Prostate gland (tissue), 2 donors: ENCODE measurements around the gene INTS2.
"Not testable (repeated sequence)": the region's sequence is repeated elsewhere in the genome, so short reads cannot be mapped to it uniquely, and the experiment has no call there.

Source experiments
- POLR2A ChIP-seq: fragments of 450-650 bp; IDR thresholded peaks from one replicate; pipeline ENCODE4 v1.6.1; 2016; ENCODE audit warnings: antibody characterized with exemption, mild to moderate bottlenecking
- TF ChIP-seq, protein P1 (sequence below), 4 experiments: fragments of 200-600 bp in 2 of 4; fragments of 450-650 bp in 2 of 4; sonication (generic) in 2 of 4; IDR thresholded peaks; 1 replicate in 3 of 4; 2 replicates in 1 of 4; pipeline ENCODE4 v1.5.1; 2016 to 2019; ENCODE audit warnings: antibody characterized with exemption in 4 of 4, mild to moderate bottlenecking in 2 of 4, moderate library complexity in 2 of 4

DNA sequence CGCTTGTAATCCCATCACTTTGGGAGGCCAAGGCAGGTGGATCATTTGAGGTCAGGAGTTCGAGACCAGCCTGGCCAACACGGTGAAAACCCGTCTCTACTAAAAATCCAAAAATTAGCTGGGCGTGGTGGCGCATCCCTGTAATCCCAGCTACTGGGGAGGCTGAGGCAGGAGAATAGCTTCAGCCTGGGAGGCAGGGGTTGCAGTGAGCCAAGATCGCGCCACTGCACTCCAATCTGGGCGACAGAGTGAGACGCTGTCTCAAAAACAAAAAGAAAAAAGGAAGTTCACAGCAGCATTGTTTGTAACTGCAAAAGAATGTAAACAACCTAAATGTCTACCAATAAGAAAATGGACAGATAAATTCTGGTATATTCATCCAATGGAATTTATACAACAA lies 67.4 kb downstream of the INTS2 start:
- TF ChIP-seq, protein P1, sequence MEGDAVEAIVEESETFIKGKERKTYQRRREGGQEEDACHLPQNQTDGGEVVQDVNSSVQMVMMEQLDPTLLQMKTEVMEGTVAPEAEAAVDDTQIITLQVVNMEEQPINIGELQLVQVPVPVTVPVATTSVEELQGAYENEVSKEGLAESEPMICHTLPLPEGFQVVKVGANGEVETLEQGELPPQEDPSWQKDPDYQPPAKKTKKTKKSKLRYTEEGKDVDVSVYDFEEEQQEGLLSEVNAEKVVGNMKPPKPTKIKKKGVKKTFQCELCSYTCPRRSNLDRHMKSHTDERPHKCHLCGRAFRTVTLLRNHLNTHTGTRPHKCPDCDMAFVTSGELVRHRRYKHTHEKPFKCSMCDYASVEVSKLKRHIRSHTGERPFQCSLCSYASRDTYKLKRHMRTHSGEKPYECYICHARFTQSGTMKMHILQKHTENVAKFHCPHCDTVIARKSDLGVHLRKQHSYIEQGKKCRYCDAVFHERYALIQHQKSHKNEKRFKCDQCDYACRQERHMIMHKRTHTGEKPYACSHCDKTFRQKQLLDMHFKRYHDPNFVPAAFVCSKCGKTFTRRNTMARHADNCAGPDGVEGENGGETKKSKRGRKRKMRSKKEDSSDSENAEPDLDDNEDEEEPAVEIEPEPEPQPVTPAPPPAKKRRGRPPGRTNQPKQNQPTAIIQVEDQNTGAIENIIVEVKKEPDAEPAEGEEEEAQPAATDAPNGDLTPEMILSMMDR (IDR thresholded peaks at IDR 0.05), result not testable (repeated sequence)
- TF ChIP-seq POLR2A, result not testable (repeated sequence)
